Measurements from ENCODE around the gene C1QTNF9B. TPM values are rescaled to one million over a fixed set of nuclear protein-coding genes. Genes with fewer than 3 reads are reported as not detected.
A peak's percentile ranks its signal among the peaks of the same experiment; 100 is the strongest.
"Not testable (repeated sequence)": the region's sequence is repeated elsewhere in the genome, so short reads cannot be mapped to it uniquely, and the experiment has no call there.

The C1QTNF9B gene
- polyA plus RNA-seq, 4 donors, result 0.32 to 1.5 (median 0.85) TPM; not detected in 1

GRCh38 chr13:23898101-23898500 lies 799 bp upstream of the C1QTNF9B start:
- DNase-seq (ENCODE audit: low read depth in 4 of 4, low spot score in 2 of 4), result no peak

DNA sequence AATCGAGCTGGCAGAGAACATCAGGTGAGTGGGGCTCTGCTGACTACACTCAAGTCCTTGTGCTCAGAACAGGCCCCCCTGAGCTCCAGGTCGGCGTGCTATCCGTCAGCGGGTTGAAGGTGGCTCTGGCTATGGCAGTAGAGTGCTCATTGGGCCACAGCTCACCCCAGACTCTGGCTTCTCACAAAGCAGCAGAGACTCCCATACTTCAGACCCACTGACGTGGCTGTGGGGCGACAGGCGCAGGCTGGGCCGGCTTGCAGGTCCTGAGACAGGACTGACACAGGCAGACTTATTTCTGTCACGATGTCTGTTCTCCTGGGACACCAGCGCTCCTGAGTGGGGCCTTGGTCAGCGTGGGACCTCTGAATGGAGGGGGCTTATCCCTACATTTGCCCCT lies 2.6 kb downstream of the C1QTNF9B start:
- DNase-seq (ENCODE audit: low read depth in 4 of 4, low spot score in 2 of 4), result not testable (repeated sequence)

- DNase-seq (ENCODE audit: low read depth in 4 of 4, low spot score in 2 of 4), result not testable (repeated sequence)
These were observed 3.5 kb downstream of the C1QTNF9B start for GRCh38 chr13:23893791-23894190.

GRCh38 chr13:23889615-23890607 lies 7.4 kb downstream of the C1QTNF9B start:
- DNase-seq (ENCODE audit: low read depth in 4 of 4, low spot score in 2 of 4), result no peak

DNA sequence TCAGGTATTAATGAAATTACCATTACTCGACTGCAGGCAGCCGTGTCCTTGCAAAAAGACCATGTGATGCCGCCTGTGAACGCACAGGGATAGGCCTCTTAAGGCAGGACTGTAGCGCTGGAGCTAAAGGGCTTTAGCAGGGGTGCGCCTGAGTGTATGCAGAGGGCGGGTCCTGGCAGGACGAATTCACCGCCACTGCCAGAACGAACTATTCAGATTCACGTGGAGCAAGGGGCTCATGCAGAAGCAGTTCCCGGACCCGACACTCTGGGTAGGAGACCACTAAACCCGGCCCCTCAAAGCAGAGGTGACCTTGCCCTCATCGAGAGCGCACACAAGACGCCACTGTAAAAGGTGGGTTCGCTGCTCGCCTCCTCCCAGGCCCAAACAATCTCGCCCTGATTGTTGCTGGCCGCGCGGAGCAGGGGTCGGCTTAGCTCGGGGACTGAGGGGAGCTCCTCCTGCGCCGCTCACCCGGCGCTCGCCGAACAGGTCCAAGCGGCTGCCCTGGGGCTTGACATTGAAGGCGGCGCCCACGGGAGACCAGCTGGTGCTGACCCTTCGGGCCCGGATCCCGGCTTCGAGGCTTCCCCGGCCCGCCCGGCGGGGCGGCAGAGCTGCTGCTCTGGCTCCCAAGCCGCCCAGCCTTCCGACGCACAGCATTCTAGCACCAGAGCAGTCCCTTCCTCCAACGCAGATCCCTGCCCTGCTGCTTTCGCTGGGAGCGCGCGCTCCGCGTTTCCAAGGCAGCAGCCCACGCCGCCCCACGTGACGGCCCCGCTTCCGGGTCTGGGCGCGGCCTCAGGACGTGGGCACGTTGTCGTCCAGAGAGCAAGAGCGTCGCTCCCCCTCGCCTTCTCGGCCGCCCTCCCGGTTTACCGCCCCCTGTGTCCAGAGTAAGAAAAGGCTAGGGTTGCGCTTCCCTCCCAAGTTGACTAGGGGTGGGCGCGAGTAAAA lies 8.4 kb downstream of the C1QTNF9B start, which contains the start of gene MIPEP:
Gene MIPEP (minus strand): TSS at position 743 of the 957 bp plus-strand sequence. CDS start 80 bp downstream, at position 663.
- peak; percentile 83 to 94 (median 87) for DNase-seq (ENCODE audit: low read depth in 4 of 4, low spot score in 2 of 4)

DNA sequence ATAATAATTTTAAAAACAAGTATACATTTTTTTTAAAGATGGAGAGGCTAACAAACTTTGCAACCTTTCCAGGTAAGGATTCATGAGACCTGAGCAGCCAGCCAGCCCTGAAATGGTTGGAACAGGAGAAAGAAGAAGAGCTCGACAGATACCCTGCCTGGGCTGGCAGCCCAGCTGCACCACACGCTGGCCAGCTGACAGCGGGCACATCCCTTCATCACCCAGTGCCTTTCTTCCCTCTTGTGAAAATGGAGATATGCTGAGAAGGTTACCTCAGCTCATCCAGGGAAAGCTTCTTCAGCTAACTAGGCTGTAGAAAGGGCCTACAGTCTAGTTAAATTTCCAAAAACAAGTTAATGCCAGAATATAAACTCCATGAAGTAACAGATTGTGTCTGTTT lies 12.9 kb downstream of the C1QTNF9B start:
- DNase-seq (ENCODE audit: low read depth in 4 of 4, low spot score in 2 of 4), result not testable (repeated sequence)

DNA sequence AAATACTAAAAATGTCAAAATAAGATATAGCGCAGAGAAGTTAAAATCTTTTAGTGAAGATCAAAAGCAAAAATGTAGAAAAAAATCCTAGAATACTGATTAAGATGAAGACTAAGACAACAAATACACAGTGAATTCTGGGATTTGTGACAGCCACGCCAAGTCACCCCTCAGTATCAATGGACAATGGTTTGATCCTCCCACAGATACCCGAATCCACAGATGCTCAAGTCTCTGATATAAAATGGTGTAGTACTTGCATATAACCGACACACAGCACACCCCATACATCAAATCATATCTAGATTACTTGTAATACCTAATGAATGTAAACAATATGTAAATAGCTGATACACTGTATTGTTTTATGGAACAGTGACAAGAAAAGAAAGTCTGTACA lies 14.0 kb downstream of the C1QTNF9B start:
- no peak for DNase-seq (ENCODE audit: low read depth in 4 of 4, low spot score in 2 of 4)

GRCh38 chr13:23881402-23881800 lies 15.9 kb downstream of the C1QTNF9B start:
- not testable (repeated sequence) for DNase-seq (ENCODE audit: low read depth in 4 of 4, low spot score in 2 of 4)

- DNase-seq (ENCODE audit: low read depth in 4 of 4, low spot score in 2 of 4), result not testable (repeated sequence)
These were observed 16.6 kb downstream of the C1QTNF9B start for GRCh38 chr13:23880493-23881401.

GRCh38 chr13:23877286-23877685 lies 20.0 kb downstream of the C1QTNF9B start:
- no peak for DNase-seq (ENCODE audit: low read depth in 4 of 4, low spot score in 2 of 4)

- DNase-seq (ENCODE audit: low read depth in 4 of 4, low spot score in 2 of 4), result no peak
These were observed 21.0 kb downstream of the C1QTNF9B start for GRCh38 chr13:23876265-23876664.

DNA sequence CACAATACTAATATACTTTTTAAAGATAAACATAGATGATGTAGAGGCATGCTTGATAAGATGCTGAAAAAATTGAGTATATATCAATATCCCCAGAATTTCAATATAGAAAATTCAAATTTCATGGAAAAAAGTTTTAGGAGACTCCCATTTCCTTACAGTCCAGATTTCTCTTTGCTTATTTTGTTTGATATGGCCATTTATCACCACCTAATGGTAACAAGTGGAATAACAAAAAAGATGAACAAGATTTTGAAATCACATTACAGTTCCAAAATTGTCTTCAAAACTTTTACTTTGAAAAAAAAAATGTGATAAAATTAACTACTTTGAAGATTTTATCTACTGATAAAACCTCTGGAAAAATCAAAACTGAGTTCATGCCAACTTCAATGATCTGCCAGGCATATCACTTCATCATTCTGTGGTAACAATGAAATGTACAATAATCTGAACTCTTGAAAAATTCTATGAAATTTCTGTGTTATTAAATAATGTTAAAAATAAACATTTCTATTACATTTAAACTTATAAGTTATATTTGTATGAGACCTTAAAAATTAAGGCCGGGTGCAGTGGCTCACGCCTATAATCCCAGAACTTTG lies 25.6 kb downstream of the C1QTNF9B start:
- DNase-seq (ENCODE audit: low read depth in 4 of 4, low spot score in 2 of 4), result peak in 1 of 4 donors; percentile 41

GRCh38 chr13:23870356-23871140 lies 26.8 kb downstream of the C1QTNF9B start:
- no peak for DNase-seq (ENCODE audit: low read depth in 4 of 4, low spot score in 2 of 4)

DNA sequence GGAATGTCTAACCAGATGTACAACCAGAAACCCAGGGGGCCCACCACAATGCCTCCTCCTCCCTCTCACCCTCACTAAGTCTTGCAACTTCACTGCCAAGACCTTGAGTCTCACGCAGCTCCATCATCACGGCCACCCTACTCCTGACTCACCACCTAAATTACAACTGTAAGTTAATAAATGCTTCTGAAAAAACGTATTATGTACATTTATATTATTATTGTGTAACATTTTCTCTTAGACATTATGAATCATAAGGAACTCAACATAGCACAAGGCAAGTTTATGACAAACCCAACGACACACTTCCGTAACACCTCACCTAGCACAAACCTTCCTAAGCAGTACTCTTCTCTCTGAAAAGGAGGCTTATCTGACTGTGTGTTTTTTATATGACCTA lies 28.8 kb downstream of the C1QTNF9B start:
- DNase-seq (ENCODE audit: low read depth in 4 of 4, low spot score in 2 of 4), result no peak

DNA sequence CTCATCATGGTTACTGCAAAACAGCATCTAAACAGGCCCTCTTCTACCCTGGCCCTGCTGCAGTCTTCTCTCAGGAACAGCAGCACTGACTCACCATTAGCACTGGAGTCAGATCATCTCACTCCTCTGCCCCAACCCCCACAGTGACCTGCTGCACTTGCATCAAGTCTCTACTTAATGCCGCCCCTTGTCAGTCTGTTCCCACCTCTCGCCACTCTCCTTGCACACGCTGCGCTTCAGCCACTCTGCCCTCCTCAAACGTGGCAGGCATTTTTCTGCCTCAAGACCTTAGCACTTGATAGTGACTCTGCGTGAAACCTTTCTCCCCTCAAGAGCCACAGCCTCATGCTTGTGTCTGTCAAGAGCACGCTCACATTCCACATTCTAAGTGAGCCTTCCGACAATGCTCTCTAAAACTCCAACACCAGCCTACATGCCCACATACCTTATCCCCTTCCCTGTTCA lies 30.2 kb downstream of the C1QTNF9B start:
- DNase-seq (ENCODE audit: low read depth in 4 of 4, low spot score in 2 of 4), result no peak

DNA sequence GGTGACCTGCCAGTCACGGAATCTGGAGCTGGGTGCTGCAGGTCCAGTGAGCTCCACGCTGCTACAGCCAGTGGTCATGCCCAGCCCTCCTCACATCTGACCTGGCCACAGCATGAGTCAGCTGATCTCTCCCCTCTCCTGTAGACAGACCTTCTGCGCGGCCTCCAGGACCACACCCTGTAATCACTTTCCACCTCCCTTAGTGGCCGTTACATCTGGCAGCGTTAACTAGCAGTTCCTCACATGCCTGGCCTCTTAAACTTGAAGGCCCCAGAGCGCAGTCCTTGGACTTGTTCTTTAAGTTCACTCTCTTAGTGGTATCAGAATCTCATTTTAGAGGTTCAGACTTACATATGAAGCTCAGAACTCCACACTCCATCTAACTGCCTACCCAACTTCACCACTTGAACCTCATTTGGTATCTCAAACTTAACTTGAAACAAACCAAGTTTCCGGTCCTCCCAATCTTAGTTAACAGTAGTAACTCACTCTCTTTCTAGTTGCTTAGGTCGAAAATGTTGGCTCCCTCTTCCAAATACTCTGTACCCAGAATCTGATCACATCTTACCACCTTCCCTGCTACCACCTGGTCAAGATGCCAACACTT lies 30.8 kb downstream of the C1QTNF9B start:
- no peak for DNase-seq (ENCODE audit: low read depth in 4 of 4, low spot score in 2 of 4)

- no peak for DNase-seq (ENCODE audit: low read depth in 4 of 4, low spot score in 2 of 4)
These were observed 31.4 kb downstream of the C1QTNF9B start for GRCh38 chr13:23865906-23866305.

DNA sequence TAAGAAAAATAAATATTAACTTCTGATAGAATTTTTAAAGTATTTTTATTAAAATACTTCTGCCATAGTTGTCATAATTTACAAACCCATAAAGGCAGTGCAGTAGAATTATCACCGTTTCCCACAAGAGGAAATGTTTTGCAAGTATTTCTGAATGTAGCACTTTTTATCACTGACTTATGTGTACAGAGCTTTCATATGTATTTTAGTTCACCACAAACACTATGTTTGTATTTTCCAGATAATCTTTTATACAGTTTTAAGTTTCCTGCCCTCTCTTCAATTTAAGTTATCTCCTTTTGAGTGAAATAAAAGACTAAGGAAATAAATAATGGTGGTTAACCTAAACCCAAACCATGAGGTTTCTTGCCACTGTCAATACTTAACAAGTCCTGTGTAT lies 32.3 kb downstream of the C1QTNF9B start:
- no peak for DNase-seq (ENCODE audit: low read depth in 4 of 4, low spot score in 2 of 4)
